ENCODE data around the gene CDH13.

Gene CDH13

DNA sequence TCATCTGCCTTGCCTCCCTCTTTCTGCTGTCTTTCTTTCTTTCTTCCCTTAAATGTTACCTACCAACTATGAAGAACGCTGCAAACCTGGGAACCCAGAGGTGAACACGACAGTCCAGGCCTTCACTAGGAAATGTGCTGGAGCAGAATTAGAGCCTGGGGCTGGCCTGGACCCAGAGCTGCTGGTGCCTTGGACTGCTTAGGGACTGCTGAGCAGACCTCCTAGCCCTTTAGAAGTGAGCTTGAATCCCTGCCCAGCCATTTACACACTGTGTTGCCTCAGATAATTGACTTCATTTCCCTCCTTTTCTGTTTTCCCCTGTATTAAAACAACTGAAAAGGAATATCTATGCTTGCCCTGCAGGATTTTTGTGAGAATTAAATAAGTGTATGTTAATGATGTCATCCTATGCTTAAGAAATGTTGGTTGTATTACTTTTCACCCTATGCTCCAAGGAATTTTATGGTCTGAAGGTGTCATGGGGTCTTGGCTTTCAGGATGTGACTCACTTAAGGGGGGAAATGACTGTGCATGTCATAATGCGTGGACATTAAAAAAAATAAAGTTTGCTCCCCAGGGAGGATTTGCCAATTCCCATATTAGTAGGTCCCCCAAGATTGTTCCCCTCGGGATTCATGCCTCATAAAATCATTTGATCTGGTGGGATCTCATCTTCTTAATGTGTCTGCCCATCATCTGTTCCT, 11.5 kb downstream of the CDH13 start:
- Histone ChIP-seq H3K9me3 (ENCODE audit: control insufficient read depth, insufficient read depth, low read depth, low read length) (no peaks in the 10 kb centered on the region), H3K36me3 (ENCODE audit: control insufficient read depth, insufficient read depth, low read length) (no peaks in the 10 kb centered on the region), H3K4me3 (ENCODE audit: low read depth, low read length) (no peak overlapping the region), H3K27me3 (ENCODE audit: control insufficient read depth, insufficient read depth, low read length) (no peaks in the 10 kb centered on the region), H3K27ac (ENCODE audit: low read depth, low read length) (no peak overlapping the region), H3K4me1 (ENCODE audit: control insufficient read depth, insufficient read depth, low read length) (peaks cover 25% of the 10 kb centered on the region), H3K9ac (ENCODE audit: low read length) (no peak overlapping the region)

DNA sequence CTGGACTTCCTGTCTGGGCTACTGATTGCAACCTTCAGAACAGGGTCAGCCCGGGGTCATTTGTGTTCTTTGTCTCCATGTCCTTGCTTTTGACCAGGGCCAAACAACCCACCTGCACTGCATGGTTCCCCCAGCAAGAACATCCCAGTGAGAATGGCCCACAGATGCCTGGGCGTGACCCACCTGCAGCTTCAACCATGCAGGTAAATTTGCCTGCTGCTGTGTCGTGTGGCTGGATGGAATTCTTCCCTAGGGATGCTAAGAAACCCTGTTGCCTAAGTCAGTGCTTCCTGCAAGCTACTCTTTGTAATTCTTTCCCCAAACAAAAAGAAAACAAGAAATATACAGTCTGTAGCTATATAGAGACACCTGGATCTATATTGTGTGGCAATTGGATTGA, 12.5 kb downstream of the CDH13 start:
- peaks cover 30% of the 10 kb centered on the region for H3K4me1 ChIP-seq (ENCODE audit: control insufficient read depth, insufficient read depth, low read length)
- H3K4me3 ChIP-seq (ENCODE audit: low read depth, low read length), result no peak overlapping the region
- no peaks in the 10 kb centered on the region for H3K36me3 ChIP-seq (ENCODE audit: control insufficient read depth, insufficient read depth, low read length)
- no peak overlapping the region for H3K9ac ChIP-seq (ENCODE audit: low read length)
- H3K9me3 ChIP-seq (ENCODE audit: control insufficient read depth, insufficient read depth, low read depth, low read length), result no peaks in the 10 kb centered on the region
- H3K27me3 ChIP-seq (ENCODE audit: control insufficient read depth, insufficient read depth, low read length), result no peaks in the 10 kb centered on the region
- no peak overlapping the region for H3K27ac ChIP-seq (ENCODE audit: low read depth, low read length)

DNA sequence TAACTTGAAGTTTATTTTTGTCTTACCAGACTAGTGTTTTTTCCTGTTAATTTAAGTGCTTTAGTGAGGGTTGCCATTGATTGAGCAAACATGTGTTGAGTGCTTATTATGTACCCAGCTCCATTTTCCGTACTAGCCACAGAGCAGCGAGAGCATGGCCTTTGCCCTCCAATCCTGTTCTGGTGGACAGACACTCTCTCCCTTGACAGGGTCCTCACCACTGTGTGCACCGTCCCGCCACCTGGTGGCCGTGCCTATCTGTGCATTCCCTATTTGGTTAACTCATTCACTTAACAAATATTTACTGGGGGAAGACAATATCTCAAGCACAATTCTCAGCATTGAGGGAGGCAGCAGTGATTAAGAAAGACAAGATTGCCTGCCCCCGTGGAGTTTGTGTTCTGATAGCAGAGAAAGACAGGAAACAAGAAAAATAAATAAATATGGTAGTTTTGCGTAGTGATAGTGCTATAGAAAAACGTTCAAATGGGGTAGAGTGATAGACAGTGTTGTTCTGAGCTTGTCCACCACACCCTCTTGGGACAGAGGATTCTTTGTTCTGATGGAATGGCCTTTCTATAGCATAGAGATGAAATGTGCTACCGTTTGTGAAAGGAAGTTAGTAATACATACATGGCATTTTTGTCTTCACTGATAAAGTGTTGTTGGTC, 13.0 kb downstream of the CDH13 start:
- no peaks in the 10 kb centered on the region for H3K9me3 ChIP-seq (ENCODE audit: control insufficient read depth, insufficient read depth, low read depth, low read length)

DNA sequence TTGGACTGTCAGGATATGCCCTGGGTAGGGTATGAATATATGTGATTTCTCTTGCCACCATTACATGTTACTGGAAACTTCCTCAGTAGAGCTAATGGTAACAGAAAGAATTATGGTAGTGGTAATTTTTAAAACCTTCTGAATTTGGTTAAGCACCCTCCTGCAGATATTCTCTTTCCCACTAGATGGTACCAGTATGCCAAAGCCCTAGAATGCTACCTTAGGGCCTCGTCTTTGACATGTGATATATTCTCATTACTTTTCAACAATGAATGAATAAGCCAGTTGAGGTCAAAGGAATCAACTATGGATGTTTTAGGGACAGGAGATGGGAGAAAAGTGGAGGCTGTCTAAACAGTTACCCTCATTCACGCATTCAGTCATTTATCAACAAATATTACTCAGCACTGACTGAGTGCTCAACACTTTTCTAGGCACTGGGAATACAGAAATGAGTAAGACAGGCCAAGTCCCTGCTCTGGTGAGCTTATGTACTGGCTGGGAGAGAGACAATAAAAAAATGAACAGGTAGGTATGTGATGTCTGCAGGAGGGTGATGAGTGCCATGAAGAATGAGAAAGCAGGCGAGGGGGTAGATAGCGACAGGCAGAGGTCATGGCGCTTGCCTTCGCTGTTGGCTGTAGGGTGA, 14.7 kb downstream of the CDH13 start:
- H3K9me3 ChIP-seq (ENCODE audit: control insufficient read depth, insufficient read depth, low read depth, low read length), result no peaks in the 10 kb centered on the region
- no peak overlapping the region for H3K27ac ChIP-seq (ENCODE audit: low read depth, low read length)
- no peak overlapping the region for H3K9ac ChIP-seq (ENCODE audit: low read length)
- peaks cover 45% of the 10 kb centered on the region for H3K4me1 ChIP-seq (ENCODE audit: control insufficient read depth, insufficient read depth, low read length)
- H3K36me3 ChIP-seq (ENCODE audit: control insufficient read depth, insufficient read depth, low read length), result no peaks in the 10 kb centered on the region
- H3K4me3 ChIP-seq (ENCODE audit: low read depth, low read length), result no peak overlapping the region
- no peaks in the 10 kb centered on the region for H3K27me3 ChIP-seq (ENCODE audit: control insufficient read depth, insufficient read depth, low read length)

More for the DNA sequence above, 13.0 kb downstream of the CDH13 start:
- H3K4me3 ChIP-seq (ENCODE audit: low read depth, low read length), result no peak overlapping the region
- peaks cover 35% of the 10 kb centered on the region for H3K4me1 ChIP-seq (ENCODE audit: control insufficient read depth, insufficient read depth, low read length)
- H3K27ac ChIP-seq (ENCODE audit: low read depth, low read length), result no peak overlapping the region
- H3K27me3 ChIP-seq (ENCODE audit: control insufficient read depth, insufficient read depth, low read length), result no peaks in the 10 kb centered on the region
- H3K9ac ChIP-seq (ENCODE audit: low read length), result no peak overlapping the region
- H3K36me3 ChIP-seq (ENCODE audit: control insufficient read depth, insufficient read depth, low read length), result no peaks in the 10 kb centered on the region

DNA sequence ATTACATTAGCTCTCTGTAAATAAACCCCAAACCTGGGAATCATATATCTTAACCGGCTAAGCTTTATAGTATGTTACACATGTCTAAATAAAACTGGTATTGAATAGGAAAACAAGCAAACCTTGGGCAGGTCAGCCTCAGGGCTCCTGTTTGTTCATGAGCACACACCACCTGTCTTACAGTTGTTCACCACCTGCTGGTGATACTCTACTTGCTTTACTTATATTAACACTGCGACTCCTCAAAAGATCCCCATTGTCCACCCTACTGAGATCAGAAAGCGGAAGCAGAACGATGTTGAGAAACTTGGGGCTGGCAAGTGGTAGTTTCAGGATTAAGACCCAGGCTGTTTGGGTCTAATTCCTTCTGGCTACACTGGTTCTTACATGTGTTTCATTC, 16.4 kb downstream of the CDH13 start:
- no peaks in the 10 kb centered on the region for H3K27me3 ChIP-seq (ENCODE audit: control insufficient read depth, insufficient read depth, low read length)
- no peak overlapping the region for H3K9ac ChIP-seq (ENCODE audit: low read length)
- H3K4me1 ChIP-seq (ENCODE audit: control insufficient read depth, insufficient read depth, low read length), result peaks cover 45% of the 10 kb centered on the region
- H3K27ac ChIP-seq (ENCODE audit: low read depth, low read length), result no peak overlapping the region; the same call in 1 of the 2 replicates
- no peaks in the 10 kb centered on the region for H3K9me3 ChIP-seq (ENCODE audit: control insufficient read depth, insufficient read depth, low read depth, low read length)
- H3K4me3 ChIP-seq (ENCODE audit: low read depth, low read length), result no peak overlapping the region
- no peaks in the 10 kb centered on the region for H3K36me3 ChIP-seq (ENCODE audit: control insufficient read depth, insufficient read depth, low read length)

DNA sequence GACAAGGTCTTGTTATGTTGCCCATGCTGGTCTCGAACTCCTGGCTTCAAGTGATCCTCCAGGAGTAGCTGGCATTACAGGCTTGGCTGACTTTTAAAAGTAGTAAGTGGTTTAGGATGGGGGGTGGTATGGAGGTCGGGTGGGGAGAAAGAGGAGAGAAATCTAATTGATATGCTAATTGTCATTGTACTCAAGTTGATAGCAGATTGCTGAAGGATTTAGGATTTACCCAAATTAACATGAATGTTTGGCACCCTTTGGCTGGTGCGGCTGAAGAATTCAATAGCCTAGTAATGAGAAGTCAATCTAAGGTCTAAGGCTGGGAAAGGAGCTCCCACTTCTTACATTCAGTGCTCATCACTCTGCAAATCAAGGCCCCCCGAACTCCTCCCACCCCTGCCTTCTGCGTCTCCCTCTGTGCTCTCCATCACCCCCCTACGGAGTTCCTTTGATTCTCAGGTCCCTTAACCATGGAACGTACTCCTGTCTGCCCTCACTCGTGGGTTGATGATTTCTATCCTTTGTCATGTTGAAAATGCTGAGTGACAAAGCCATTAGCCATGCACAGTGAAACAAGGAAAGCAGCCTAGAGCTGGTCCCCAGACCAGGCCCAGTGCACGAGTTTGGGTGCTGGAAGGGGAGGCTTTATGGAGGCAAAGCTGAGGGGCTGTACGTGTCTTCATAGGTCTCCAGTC, 17.3 kb downstream of the CDH13 start:
- H3K36me3 ChIP-seq (ENCODE audit: control insufficient read depth, insufficient read depth, low read length), result no peaks in the 10 kb centered on the region
- no peaks in the 10 kb centered on the region for H3K27me3 ChIP-seq (ENCODE audit: control insufficient read depth, insufficient read depth, low read length)
- peak overlapping the region; percentile 66 for H3K9ac ChIP-seq (ENCODE audit: low read length)
- H3K27ac ChIP-seq (ENCODE audit: low read depth, low read length), result peak overlapping the region; percentile 63; the same call in 1 of the 2 replicates
- H3K9me3 ChIP-seq (ENCODE audit: control insufficient read depth, insufficient read depth, low read depth, low read length), result no peaks in the 10 kb centered on the region
- 0 out of 2 replicates have a peak overlapping the region, but pooled peaks have one; percentile 21 for H3K4me3 ChIP-seq (ENCODE audit: low read depth, low read length)
- H3K4me1 ChIP-seq (ENCODE audit: control insufficient read depth, insufficient read depth, low read length), result peaks cover 45% of the 10 kb centered on the region

DNA sequence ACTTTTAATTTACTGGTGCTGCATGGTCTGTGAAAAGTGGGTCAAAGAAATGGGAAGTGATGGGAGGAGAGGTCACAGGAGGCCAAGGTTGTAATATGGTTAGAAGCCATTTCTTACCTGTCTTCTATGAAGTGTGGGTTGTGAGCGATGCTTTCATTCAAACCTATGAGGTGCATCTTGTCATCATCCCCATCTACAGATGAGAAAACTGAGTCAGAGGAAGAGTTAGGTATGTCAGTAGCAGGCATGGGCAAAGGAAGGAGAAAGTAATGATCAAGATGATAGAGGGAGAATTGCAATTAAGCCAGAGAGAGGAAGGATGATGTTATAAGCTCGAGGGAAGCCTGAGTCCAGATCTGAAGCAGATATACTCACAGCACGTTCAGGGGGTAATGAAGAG, 19.7 kb downstream of the CDH13 start:
- no peak overlapping the region for H3K27ac ChIP-seq (ENCODE audit: low read depth, low read length)
- H3K9me3 ChIP-seq (ENCODE audit: control insufficient read depth, insufficient read depth, low read depth, low read length), result no peaks in the 10 kb centered on the region
- peaks cover 36% of the 10 kb centered on the region for H3K4me1 ChIP-seq (ENCODE audit: control insufficient read depth, insufficient read depth, low read length)
- H3K4me3 ChIP-seq (ENCODE audit: low read depth, low read length), result no peak overlapping the region
- H3K27me3 ChIP-seq (ENCODE audit: control insufficient read depth, insufficient read depth, low read length), result no peaks in the 10 kb centered on the region
- no peak overlapping the region for H3K9ac ChIP-seq (ENCODE audit: low read length)
- no peaks in the 10 kb centered on the region for H3K36me3 ChIP-seq (ENCODE audit: control insufficient read depth, insufficient read depth, low read length)

DNA sequence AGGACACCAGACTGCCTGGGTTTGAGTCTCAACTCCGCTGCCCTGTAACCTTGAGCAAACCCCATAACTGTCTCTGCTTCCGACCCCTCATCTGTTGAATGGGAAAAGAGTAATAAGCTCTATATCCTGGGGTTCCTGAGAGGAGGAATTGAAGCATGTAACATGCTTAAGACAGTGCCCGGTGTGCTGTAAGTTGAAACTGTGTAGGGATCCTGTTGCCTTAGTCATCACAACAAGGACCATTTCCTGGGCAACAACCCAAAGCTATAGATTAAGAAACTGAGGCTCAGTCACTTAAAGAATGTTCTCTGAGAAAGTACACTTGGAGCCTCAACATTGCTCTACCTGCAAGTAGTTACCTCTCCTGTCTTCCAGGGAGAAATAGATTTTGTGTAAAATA, 23.0 kb downstream of the CDH13 start:
- Histone ChIP-seq H3K9ac (ENCODE audit: low read length) (no peak overlapping the region), H3K9me3 (ENCODE audit: control insufficient read depth, insufficient read depth, low read depth, low read length) (no peaks in the 10 kb centered on the region), H3K27ac (ENCODE audit: low read depth, low read length) (no peak overlapping the region), H3K27me3 (ENCODE audit: control insufficient read depth, insufficient read depth, low read length) (no peaks in the 10 kb centered on the region), H3K4me1 (ENCODE audit: control insufficient read depth, insufficient read depth, low read length) (peaks cover 30% of the 10 kb centered on the region), H3K36me3 (ENCODE audit: control insufficient read depth, insufficient read depth, low read length) (no peaks in the 10 kb centered on the region), H3K4me3 (ENCODE audit: low read depth, low read length) (no peak overlapping the region)

DNA sequence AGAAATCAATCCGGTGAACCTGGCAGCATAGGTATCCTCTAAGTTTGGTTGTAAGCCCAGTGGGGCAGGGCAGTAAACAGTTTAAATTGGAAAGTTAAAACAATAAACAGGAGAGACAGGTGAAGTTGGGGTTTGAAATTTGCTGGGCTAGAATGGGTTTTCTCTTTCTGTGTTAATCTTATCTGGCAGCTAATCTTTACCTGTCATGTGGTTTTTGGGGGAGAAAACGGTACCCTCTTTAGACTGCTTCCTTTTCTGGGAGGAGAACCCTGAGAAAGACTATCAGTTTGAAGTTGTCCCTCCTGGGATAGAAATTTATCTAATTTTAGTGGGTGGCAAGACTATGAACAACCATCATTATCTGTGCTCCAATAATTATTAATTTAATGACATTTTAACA, 24.0 kb downstream of the CDH13 start:
- Histone ChIP-seq H3K36me3 (ENCODE audit: control insufficient read depth, insufficient read depth, low read length) (no peaks in the 10 kb centered on the region), H3K27me3 (ENCODE audit: control insufficient read depth, insufficient read depth, low read length) (no peaks in the 10 kb centered on the region), H3K4me3 (ENCODE audit: low read depth, low read length) (no peak overlapping the region), H3K9ac (ENCODE audit: low read length) (no peak overlapping the region), H3K9me3 (ENCODE audit: control insufficient read depth, insufficient read depth, low read depth, low read length) (no peaks in the 10 kb centered on the region), H3K4me1 (ENCODE audit: control insufficient read depth, insufficient read depth, low read length) (peaks cover 29% of the 10 kb centered on the region), H3K27ac (ENCODE audit: low read depth, low read length) (no peak overlapping the region)

DNA sequence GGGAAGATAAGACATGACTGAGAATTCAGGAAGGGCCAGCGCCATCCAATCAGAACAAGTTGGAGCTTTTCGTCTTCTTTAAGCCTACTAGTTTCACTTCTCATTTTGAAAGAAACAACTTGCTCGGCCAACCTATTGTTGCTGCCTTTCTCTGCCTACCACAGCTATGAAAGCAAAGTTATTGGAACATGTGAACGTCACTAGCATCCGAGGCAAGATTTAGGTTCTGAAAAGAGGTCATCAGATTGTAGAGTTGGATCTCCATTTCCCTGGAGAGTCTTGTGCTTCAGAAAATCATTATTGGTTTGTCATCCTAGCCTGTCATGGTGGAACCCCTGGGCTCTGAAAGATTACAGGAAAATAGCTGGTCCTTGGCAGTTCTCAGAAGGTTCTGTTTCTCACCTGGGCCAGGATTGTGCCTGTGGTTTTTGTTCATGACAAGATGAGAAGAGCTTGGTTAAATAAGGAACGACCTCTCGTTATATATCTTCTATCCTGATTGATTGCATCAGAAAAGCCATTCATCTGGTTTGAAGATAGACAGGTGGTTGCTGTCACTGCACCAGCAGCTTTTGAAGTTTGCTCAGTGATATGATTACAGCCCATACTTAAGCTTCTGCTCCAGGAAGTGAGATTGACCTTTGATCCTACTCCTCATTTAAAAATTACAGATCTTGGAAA, 25.3 kb downstream of the CDH13 start:
- Histone ChIP-seq H3K36me3 (ENCODE audit: control insufficient read depth, insufficient read depth, low read length) (no peaks in the 10 kb centered on the region), H3K27me3 (ENCODE audit: control insufficient read depth, insufficient read depth, low read length) (no peaks in the 10 kb centered on the region), H3K9me3 (ENCODE audit: control insufficient read depth, insufficient read depth, low read depth, low read length) (no peaks in the 10 kb centered on the region), H3K4me3 (ENCODE audit: low read depth, low read length) (no peak overlapping the region), H3K9ac (ENCODE audit: low read length) (no peak overlapping the region), H3K27ac (ENCODE audit: low read depth, low read length) (no peak overlapping the region), H3K4me1 (ENCODE audit: control insufficient read depth, insufficient read depth, low read length) (peaks cover 31% of the 10 kb centered on the region)
